ENCODE data around the gene LSAMP.
"Not testable (repeated sequence)": the region's sequence is repeated elsewhere in the genome, so short reads cannot be mapped to it uniquely, and the experiment has no call there.

The LSAMP gene

DNA sequence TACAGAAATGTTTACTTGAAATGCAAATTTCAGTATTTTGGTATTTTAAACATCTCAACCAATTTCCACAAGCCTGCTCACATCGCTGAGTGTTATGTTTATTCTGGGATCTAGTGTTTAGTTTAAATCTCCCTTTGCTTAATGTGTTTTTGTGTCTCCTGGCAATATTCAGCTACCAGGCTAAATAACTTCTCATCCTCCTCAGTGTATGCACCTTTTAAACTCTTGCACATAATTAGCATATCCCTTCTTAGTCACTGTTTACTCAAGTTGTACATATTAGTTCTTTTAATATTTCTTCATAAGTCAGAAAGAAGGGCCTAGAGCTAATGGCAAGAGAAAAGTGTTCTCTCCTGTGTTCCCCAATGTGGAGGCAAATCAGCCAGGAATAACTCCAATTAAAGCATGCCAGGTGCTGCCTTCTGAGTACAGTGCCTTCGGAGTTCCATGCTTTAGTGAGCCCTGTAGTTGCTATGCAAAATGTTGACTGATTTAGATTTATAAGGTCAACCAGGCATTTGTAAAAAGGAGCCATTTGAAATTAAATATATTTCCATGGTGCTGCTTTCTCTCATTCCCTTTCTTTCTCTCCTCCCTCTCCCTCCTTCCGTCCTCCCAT is 587.7 kb downstream of the LSAMP start:
- no peak overlapping the region for H3K4me3 ChIP-seq (ENCODE audit: low read length)
- DNase-seq (ENCODE audit: low read depth): no peak
- TF ChIP-seq CTCF (conservative IDR thresholded peaks at IDR 0.05; ENCODE audit: low read depth, low read length): no peak

GRCh38 chr3:115855911-115856310 is 589.4 kb downstream of the LSAMP start:
- DNase-seq (ENCODE audit: low read depth): no peak
- no peak for TF ChIP-seq CTCF (conservative IDR thresholded peaks at IDR 0.05; ENCODE audit: low read depth, low read length)
- H3K4me3 ChIP-seq (ENCODE audit: low read length): no peak overlapping the region

GRCh38 chr3:115853104-115853503 is 592.2 kb downstream of the LSAMP start:
- H3K4me3 ChIP-seq (ENCODE audit: low read length): no peak overlapping the region
- no peak for DNase-seq (ENCODE audit: low read depth)
- TF ChIP-seq CTCF (conservative IDR thresholded peaks at IDR 0.05; ENCODE audit: low read depth, low read length): no peak

GRCh38 chr3:115852278-115852677 is 593.0 kb downstream of the LSAMP start:
- H3K4me3 ChIP-seq (ENCODE audit: low read length): no peak overlapping the region
- no peak for DNase-seq (ENCODE audit: low read depth)
- TF ChIP-seq CTCF (conservative IDR thresholded peaks at IDR 0.05; ENCODE audit: low read depth, low read length): no peak

- DNase-seq (ENCODE audit: low read depth): no peak
- H3K4me3 ChIP-seq (ENCODE audit: low read length): no peak overlapping the region
- no peak for TF ChIP-seq CTCF (conservative IDR thresholded peaks at IDR 0.05; ENCODE audit: low read depth, low read length)
Measured at GRCh38 chr3:115851571-115851970, 593.7 kb downstream of the LSAMP start.

- TF ChIP-seq CTCF (conservative IDR thresholded peaks at IDR 0.05; ENCODE audit: low read depth, low read length): no peak
- DNase-seq (ENCODE audit: low read depth): no peak
- no peak overlapping the region for H3K4me3 ChIP-seq (ENCODE audit: low read length)
Measured at GRCh38 chr3:115848641-115849040, 596.6 kb downstream of the LSAMP start.

DNA sequence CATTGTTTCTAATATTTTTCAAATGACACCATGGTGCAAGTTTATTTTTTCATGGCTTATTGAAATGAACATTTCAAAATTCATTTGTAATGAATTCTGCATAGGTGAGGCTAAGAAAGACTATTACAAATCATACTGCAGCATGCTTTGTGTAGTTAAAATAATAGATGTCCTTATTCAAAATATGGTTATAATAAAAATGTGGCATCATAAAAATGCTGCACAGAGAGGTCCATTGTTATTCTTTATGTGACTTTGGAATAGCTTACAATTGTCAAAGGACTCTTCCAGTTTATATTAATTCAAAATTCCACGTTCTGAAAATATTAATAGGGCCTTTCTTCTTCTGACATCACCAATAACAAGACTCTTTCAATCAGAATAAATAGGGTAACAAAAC is 599.3 kb downstream of the LSAMP start:
- H3K4me3 ChIP-seq (ENCODE audit: low read length): no peak overlapping the region
- no peak for DNase-seq (ENCODE audit: low read depth)
- no peak for TF ChIP-seq CTCF (conservative IDR thresholded peaks at IDR 0.05; ENCODE audit: low read depth, low read length)

- DNase-seq (ENCODE audit: low read depth); H3K4me3 ChIP-seq (ENCODE audit: low read length): not testable (repeated sequence)
Measured at GRCh38 chr3:115844729-115845128, 600.6 kb downstream of the LSAMP start.

All from retinal pigment epithelial cell (primary cell).